GM23338 (cell line): ENCODE measurements around the gene SLC22A14. TPM values are rescaled to one million over a fixed set of nuclear protein-coding genes. Genes with fewer than 3 reads are reported as not detected.

Source experiments
- ATAC-seq: fragments of 200-7000 bp; cut with Tn5 transposase; 3 replicates; pipeline ENCODE4 v1.9.1; 2020
- DNase-seq: peaks from one replicate; pipeline ENCODE4 v3.0.0-alpha.2; 2015; ENCODE audit warnings: low spot score
- H2AFZ ChIP-seq: fragments of 200-600 bp; sonication (generic); 2 replicates; pipeline ENCODE4 v1.8.0; 2016; ENCODE audit warnings: antibody characterized with exemption, mild to moderate bottlenecking, moderate library complexity
- H3F3A ChIP-seq: fragments of 200-600 bp; sonication (generic); replicated peaks from 2 replicates; pipeline ENCODE4 v1.8.0; 2017; ENCODE audit warnings: antibody characterized with exemption, mixed run types, low read depth
- H3K27ac ChIP-seq: fragments of 200-600 bp; sonication (generic); 2 replicates; pipeline ENCODE4 v1.6.1; 2016; ENCODE audit warnings: low read depth
- H3K27me3 ChIP-seq: fragments of 200-600 bp; sonication (generic); 2 replicates; pipeline ENCODE4 v1.8.0; 2016; ENCODE audit warnings: mild to moderate bottlenecking, mixed run types, moderate library complexity; ENCODE audit not compliant: insufficient read depth
- H3K36me3 ChIP-seq: fragments of 200-600 bp; sonication (generic); 2 replicates; pipeline ENCODE4 v1.8.0; 2016; ENCODE audit warnings: mild to moderate bottlenecking; ENCODE audit not compliant: insufficient read depth
- H3K4me1 ChIP-seq: fragments of 200-600 bp; sonication (generic); 2 replicates; pipeline ENCODE4 v1.8.0; 2016; ENCODE audit warnings: mild to moderate bottlenecking, moderate library complexity; ENCODE audit not compliant: insufficient read depth
- H3K4me2 ChIP-seq: fragments of 200-600 bp; sonication (generic); 2 replicates; pipeline ENCODE4 v1.7.1; 2017; ENCODE audit warnings: mixed run types
- H3K4me3 ChIP-seq: fragments of 200-600 bp; sonication (generic); 2 replicates; pipeline ENCODE4 v1.6.1; 2016; ENCODE audit warnings: mixed run types
- H3K79me2 ChIP-seq: fragments of 200-600 bp; sonication (generic); replicated peaks from 2 replicates; pipeline ENCODE4 v1.8.0; 2017; ENCODE audit warnings: mild to moderate bottlenecking; ENCODE audit not compliant: insufficient read depth
- H3K9me2 ChIP-seq: fragments of 200-600 bp; sonication (generic); 2 replicates; pipeline ENCODE4 v1.8.0; 2017; ENCODE audit not compliant: insufficient read depth
- H4K20me1 ChIP-seq: fragments of 200-600 bp; sonication (generic); replicated peaks from 2 replicates; pipeline ENCODE4 v1.8.0; 2017; ENCODE audit warnings: mild to moderate bottlenecking; ENCODE audit not compliant: insufficient read depth
- H3K27ac Mint-ChIP-seq: 2 replicates; pipeline ENCODE4 v1.8.0; 2020; ENCODE audit warnings: inconsistent platforms, mild to moderate bottlenecking, moderate library complexity, mixed read lengths
- H3K27me3 Mint-ChIP-seq: 3 replicates; pipeline ENCODE4 v1.8.0; 2022; ENCODE audit warnings: low read depth, mild to moderate bottlenecking, moderate library complexity, mixed read lengths, inconsistent platforms; ENCODE audit not compliant: insufficient read depth, poor library complexity
- H3K36me3 Mint-ChIP-seq: 3 replicates; pipeline ENCODE4 v1.8.0; 2021; ENCODE audit warnings: low read depth, mild to moderate bottlenecking, inconsistent platforms, moderate library complexity, mixed read lengths
- H3K4me1 Mint-ChIP-seq: 3 replicates; pipeline ENCODE4 v1.8.0; 2020; ENCODE audit warnings: mild to moderate bottlenecking, inconsistent platforms, mixed read lengths
- H3K4me3 Mint-ChIP-seq: 3 replicates; pipeline ENCODE4 v1.8.0; 2021; ENCODE audit warnings: moderate library complexity, mild to moderate bottlenecking, inconsistent platforms, mixed read lengths
- H3K9me3 Mint-ChIP-seq: 3 replicates; pipeline ENCODE4 v1.8.0; 2020; ENCODE audit warnings: moderate library complexity, mild to moderate bottlenecking, inconsistent platforms, mixed read lengths
- ETS1 ChIP-seq: IDR thresholded peaks from 2 replicates; pipeline ENCODE4 v1.6.1; 2016; ENCODE audit warnings: antibody characterized with exemption
- EZH2 ChIP-seq: fragments of 200-600 bp; sonication (generic); IDR thresholded peaks from one replicate; pipeline ENCODE4 v1.8.0; 2017; ENCODE audit warnings: antibody characterized with exemption, mild to moderate bottlenecking, low read depth; ENCODE audit not compliant: unreplicated experiment
- EZH2phosphoT487 ChIP-seq: fragments of 200-600 bp; sonication (generic); IDR thresholded peaks from one replicate; pipeline ENCODE4 v1.8.1; 2018; ENCODE audit warnings: antibody characterized with exemption; ENCODE audit not compliant: unreplicated experiment
- JUNB ChIP-seq: IDR thresholded peaks from one replicate; pipeline ENCODE4 v1.6.1; 2016; ENCODE audit warnings: antibody characterized with exemption; ENCODE audit not compliant: unreplicated experiment
- NANOG ChIP-seq: IDR thresholded peaks from 2 replicates; pipeline ENCODE4 v1.6.1; 2016; ENCODE audit warnings: antibody characterized with exemption, borderline replicate concordance
- POLR2AphosphoS5 ChIP-seq: IDR thresholded peaks from 2 replicates; pipeline ENCODE4 v1.6.1; 2016; ENCODE audit warnings: antibody characterized with exemption, low read depth
- REST ChIP-seq: IDR thresholded peaks from one replicate; pipeline ENCODE4 v1.6.1; 2018; ENCODE audit warnings: antibody characterized with exemption; ENCODE audit not compliant: unreplicated experiment
- STAT1 ChIP-seq: IDR thresholded peaks from one replicate; pipeline ENCODE4 v1.6.1; 2016; ENCODE audit warnings: antibody characterized with exemption; ENCODE audit not compliant: unreplicated experiment
- ZNF114 ChIP-seq: fragments of 250-450 bp; sonication (Bioruptor Pico); IDR thresholded peaks from 2 replicates; pipeline ENCODE4 v1.5.0; 2020; ENCODE audit warnings: mild to moderate bottlenecking, moderate library complexity
- ZNF331 ChIP-seq: fragments of 250-450 bp; sonication (Bioruptor Pico); IDR thresholded peaks from 2 replicates; pipeline ENCODE4 v1.5.0; 2020; ENCODE audit warnings: low read depth, mild to moderate bottlenecking, moderate library complexity
- ZNF462 ChIP-seq: fragments of 250-450 bp; sonication (Bioruptor Pico); IDR thresholded peaks from 2 replicates; pipeline ENCODE4 v1.5.0; 2020; ENCODE audit warnings: mild to moderate bottlenecking, moderate library complexity
- polyA plus RNA-seq: library from polyadenylated mRNA; unstranded; fragments of >200 nt; fragmentation: Nextera tagmentation; extraction: Ambion mirVana; gene quantifications from 2 replicates; pipeline ENCODE4 v1.2.1, GENCODE V29; 2016
- total RNA-seq: library from RNA; depleted of rRNA; stranded (reverse); fragments of >200 nt; shearing (Covaris generic); gene quantifications from 2 replicates; pipeline ENCODE4 v1.2.3, GENCODE V29; 2014

The SLC22A14 gene
- total and polyA plus RNA-seq, 2 experiments from 2014 or later = not detected

GRCh38 chr3:38268087-38268486 lies 14.0 kb upstream of the SLC22A14 start:
- H4K20me1 ChIP-seq = no peaks in the 10 kb centered on the region; the same call in 1 of the 2 replicates
- no peak for DNase-seq
- no peak overlapping the region for H2AFZ ChIP-seq
- H3K4me3 Mint-ChIP-seq = no peak overlapping the region
- no peaks in the 10 kb centered on the region for H3K9me3 Mint-ChIP-seq
- H3K36me3 Mint-ChIP-seq = no peaks in the 10 kb centered on the region; the same call in 2 of the 3 replicates
- H3K27ac Mint-ChIP-seq = no peak overlapping the region
- H3K27ac ChIP-seq = no peak overlapping the region
- no peaks in the 10 kb centered on the region for H3K27me3 ChIP-seq
- H3K36me3 ChIP-seq = no peaks in the 10 kb centered on the region
- H3K4me3 ChIP-seq = no peak overlapping the region
- TF ChIP-seq JUNB (no peak), ZNF114 (CRISPR knock-in tag) (no peak)
- peaks cover 12% of the 10 kb centered on the region for H3K4me1 ChIP-seq
- ATAC-seq = no peak
- H3K27me3 Mint-ChIP-seq = peaks cover 5% of the 10 kb centered on the region
- 0 out of 2 replicates have a peak, but pooled peaks cover 11% of the 10 kb centered on the region for H3K9me2 ChIP-seq
- peak overlapping the region; percentile 62; the same call in 1 of the 2 replicates for H3K4me2 ChIP-seq
- no peaks in the 10 kb centered on the region for H3K79me2 ChIP-seq
- no peaks in the 10 kb centered on the region for H3F3A ChIP-seq
- peaks cover 26% of the 10 kb centered on the region for H3K4me1 Mint-ChIP-seq

- H3K79me2 ChIP-seq = no peaks in the 10 kb centered on the region
- Mint-ChIP-seq H3K27me3 (peaks cover 5% of the 10 kb centered on the region), H3K9me3 (no peaks in the 10 kb centered on the region), H3K36me3 (no peaks in the 10 kb centered on the region; the same call in 2 of the 3 replicates), H3K4me3 (no peak overlapping the region), H3K4me1 (peaks cover 24% of the 10 kb centered on the region), H3K27ac (no peak overlapping the region)
- H3K36me3 ChIP-seq = no peaks in the 10 kb centered on the region
- H3K4me1 ChIP-seq = peaks cover 12% of the 10 kb centered on the region
- H3K4me2 ChIP-seq = no peak overlapping the region
- no peak overlapping the region for H2AFZ ChIP-seq
- no peaks in the 10 kb centered on the region for H3F3A ChIP-seq
- DNase-seq (no peak), ATAC-seq (no peak)
- H3K4me3 ChIP-seq = no peak overlapping the region
- no peaks in the 10 kb centered on the region; the same call in 1 of the 2 replicates for H4K20me1 ChIP-seq
- no peaks in the 10 kb centered on the region for H3K27me3 ChIP-seq
- H3K27ac ChIP-seq = no peak overlapping the region
- H3K9me2 ChIP-seq = 0 out of 2 replicates have a peak, but pooled peaks cover 11% of the 10 kb centered on the region
- no peak for TF ChIP-seq ETS1
- TF ChIP-seq ZNF331 (CRISPR knock-in tag) = no peak
- TF ChIP-seq NANOG = no peak
- no peak for TF ChIP-seq EZH2
- TF ChIP-seq ZNF114 (CRISPR knock-in tag) = no peak
- no peak for TF ChIP-seq POLR2AphosphoS5
- TF ChIP-seq ZNF462 (CRISPR knock-in tag) = no peak
- no peak for TF ChIP-seq EZH2phosphoT487
- no peak for TF ChIP-seq REST
- TF ChIP-seq STAT1 = no peak
Measured at GRCh38 chr3:38268522-38268921, 13.6 kb upstream of the SLC22A14 start.
